K562 (cell line): ENCODE data around the gene LDLR.

Experiments
- KHSRP ChIP-seq: fragments of 450-650 bp; IDR thresholded peaks from 2 replicates; pipeline ENCODE4 v1.6.1; 2017
- KLF13 ChIP-seq: fragments of 450-650 bp; IDR thresholded peaks from 2 replicates; pipeline ENCODE4 v1.6.1; 2016; ENCODE audit warnings: missing genetic modification characterization, low read depth, mild to moderate bottlenecking, missing compliant biosample characterization, moderate library complexity, borderline replicate concordance
- POLR2A ChIP-seq: fragments of 450-650 bp; conservative IDR thresholded peaks from 2 replicates; pipeline ENCODE4 v1.6.1; 2016
- RFX5 ChIP-seq: IDR thresholded peaks from 2 replicates; pipeline ENCODE4 v1.6.1; 2011; ENCODE audit warnings: low read depth, mild to moderate bottlenecking, improper control_type of control experiment, low read length
- SETDB1 ChIP-seq: IDR thresholded peaks from one replicate; pipeline ENCODE4 v1.6.1; 2012; ENCODE audit warnings: low read length, control low read depth, inconsistent platforms
- TCF7 ChIP-seq: sonication (generic); IDR thresholded peaks from 2 replicates; pipeline ENCODE4 v1.6.1; 2016; ENCODE audit warnings: antibody characterized with exemption, borderline replicate concordance
- TOE1 ChIP-seq, 2 experiments: fragments of 450-650 bp in 1 of 2; sonication (generic) in 1 of 2; formaldehyde crosslinking in 1 of 2; IDR thresholded peaks; 2 replicates each; pipeline versions ENCODE4 v1.7.1 to v1.8.0; 2016 to 2022; ENCODE audit warnings: borderline replicate concordance in 2 of 2, mild to moderate bottlenecking in 2 of 2, antibody characterized with exemption in 1 of 2, inconsistent platforms in 1 of 2, low read depth in 1 of 2, missing genetic modification reagents in 1 of 2, moderate library complexity in 1 of 2
- ZNF121 ChIP-seq: sonication (generic); formaldehyde crosslinking; conservative IDR thresholded peaks from 2 replicates; pipeline ENCODE4 v1.8.0; 2022; ENCODE audit warnings: missing genetic modification reagents
- TF ChIP-seq, protein P1 (sequence below): fragments of 450-650 bp; formaldehyde crosslinking; IDR thresholded peaks from 2 replicates; pipeline ENCODE4 v1.4.0; 2020; ENCODE audit warnings: mild to moderate bottlenecking, moderate library complexity
- TF ChIP-seq, protein P2 (sequence below), 3 experiments: IDR thresholded peaks in 2 of 3; conservative IDR thresholded peaks in 1 of 3; 2 replicates each; pipeline ENCODE4 v1.5.1; 2011 to 2012; ENCODE audit warnings: low read length in 3 of 3, mild to moderate bottlenecking in 3 of 3, control low read depth in 2 of 3, improper control_type of control experiment in 1 of 3, inconsistent platforms in 1 of 3, low read depth in 1 of 3, mixed read lengths in 1 of 3, moderate library complexity in 1 of 3; ENCODE audit not compliant: insufficient read depth in 2 of 3
- TF ChIP-seq, protein P3 (sequence below), 2 experiments: fragments of 450-650 bp in 1 of 2; sonication (generic) in 1 of 2; formaldehyde crosslinking in 1 of 2; IDR thresholded peaks in 1 of 2; conservative IDR thresholded peaks in 1 of 2; 2 replicates each; pipeline versions ENCODE4 v1.6.1 to v1.8.1; 2016 to 2023; ENCODE audit warnings: mild to moderate bottlenecking in 2 of 2, moderate library complexity in 2 of 2, inconsistent platforms in 1 of 2, missing genetic modification reagents in 1 of 2

DNA sequence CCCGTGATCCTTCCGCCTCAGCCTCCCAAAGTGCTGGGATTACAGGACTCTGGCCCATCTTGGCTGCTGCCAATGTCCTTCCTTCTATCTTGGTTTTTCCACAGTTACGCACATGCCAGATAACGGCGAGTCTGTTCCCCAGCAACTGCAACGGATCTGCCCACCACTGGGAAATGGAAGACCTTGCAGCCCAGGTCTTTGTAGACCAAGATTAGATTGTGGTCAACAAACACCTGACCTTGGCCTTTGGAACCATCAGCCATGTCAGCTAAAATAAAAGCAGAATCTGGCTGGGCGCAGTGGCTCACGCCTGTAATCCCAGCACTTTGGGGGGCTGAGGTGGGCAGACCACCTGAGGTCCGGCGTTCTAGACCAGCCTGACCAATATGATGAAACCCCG is 10.4 kb upstream of the LDLR start:
- no peak for TF ChIP-seq KHSRP
- no peak for TF ChIP-seq KLF13 (tag)
- TF ChIP-seq TOE1 (IDR thresholded peaks at IDR 0.05; ENCODE audit: borderline replicate concordance) = no peak
- TF ChIP-seq TOE1 (CRISPR knock-in tag; IDR thresholded peaks at IDR 0.05; ENCODE audit: borderline replicate concordance, low read depth) = no peak
- TF ChIP-seq POLR2A = no peak
- no peak for TF ChIP-seq SETDB1
- TF ChIP-seq, protein P1, sequence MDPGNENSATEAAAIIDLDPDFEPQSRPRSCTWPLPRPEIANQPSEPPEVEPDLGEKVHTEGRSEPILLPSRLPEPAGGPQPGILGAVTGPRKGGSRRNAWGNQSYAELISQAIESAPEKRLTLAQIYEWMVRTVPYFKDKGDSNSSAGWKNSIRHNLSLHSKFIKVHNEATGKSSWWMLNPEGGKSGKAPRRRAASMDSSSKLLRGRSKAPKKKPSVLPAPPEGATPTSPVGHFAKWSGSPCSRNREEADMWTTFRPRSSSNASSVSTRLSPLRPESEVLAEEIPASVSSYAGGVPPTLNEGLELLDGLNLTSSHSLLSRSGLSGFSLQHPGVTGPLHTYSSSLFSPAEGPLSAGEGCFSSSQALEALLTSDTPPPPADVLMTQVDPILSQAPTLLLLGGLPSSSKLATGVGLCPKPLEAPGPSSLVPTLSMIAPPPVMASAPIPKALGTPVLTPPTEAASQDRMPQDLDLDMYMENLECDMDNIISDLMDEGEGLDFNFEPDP (CRISPR knock-in tag) = no peak
- TF ChIP-seq ZNF121 (CRISPR knock-in tag) = no peak
- TF ChIP-seq, protein P2, sequence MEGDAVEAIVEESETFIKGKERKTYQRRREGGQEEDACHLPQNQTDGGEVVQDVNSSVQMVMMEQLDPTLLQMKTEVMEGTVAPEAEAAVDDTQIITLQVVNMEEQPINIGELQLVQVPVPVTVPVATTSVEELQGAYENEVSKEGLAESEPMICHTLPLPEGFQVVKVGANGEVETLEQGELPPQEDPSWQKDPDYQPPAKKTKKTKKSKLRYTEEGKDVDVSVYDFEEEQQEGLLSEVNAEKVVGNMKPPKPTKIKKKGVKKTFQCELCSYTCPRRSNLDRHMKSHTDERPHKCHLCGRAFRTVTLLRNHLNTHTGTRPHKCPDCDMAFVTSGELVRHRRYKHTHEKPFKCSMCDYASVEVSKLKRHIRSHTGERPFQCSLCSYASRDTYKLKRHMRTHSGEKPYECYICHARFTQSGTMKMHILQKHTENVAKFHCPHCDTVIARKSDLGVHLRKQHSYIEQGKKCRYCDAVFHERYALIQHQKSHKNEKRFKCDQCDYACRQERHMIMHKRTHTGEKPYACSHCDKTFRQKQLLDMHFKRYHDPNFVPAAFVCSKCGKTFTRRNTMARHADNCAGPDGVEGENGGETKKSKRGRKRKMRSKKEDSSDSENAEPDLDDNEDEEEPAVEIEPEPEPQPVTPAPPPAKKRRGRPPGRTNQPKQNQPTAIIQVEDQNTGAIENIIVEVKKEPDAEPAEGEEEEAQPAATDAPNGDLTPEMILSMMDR (IDR thresholded peaks at IDR 0.05 in 2 of 3, conservative IDR thresholded peaks at IDR 0.05 in 1 of 3; ENCODE audit: insufficient read depth in 2 of 3, low read depth in 1 of 3, low read length in 3 of 3) = no peak
- TF ChIP-seq TCF7 = no peak
- no peak for TF ChIP-seq RFX5
- TF ChIP-seq, protein P3, sequence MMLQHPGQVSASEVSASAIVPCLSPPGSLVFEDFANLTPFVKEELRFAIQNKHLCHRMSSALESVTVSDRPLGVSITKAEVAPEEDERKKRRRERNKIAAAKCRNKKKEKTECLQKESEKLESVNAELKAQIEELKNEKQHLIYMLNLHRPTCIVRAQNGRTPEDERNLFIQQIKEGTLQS (IDR thresholded peaks at IDR 0.05) = no peak
- TF ChIP-seq, protein P3 (CRISPR knock-in tag; conservative IDR thresholded peaks at IDR 0.05) = no peak
